HuH-7 (cell line): ENCODE results near the gene HDAC4.

Experiments
- DNase-seq: peaks from one replicate; pipeline ENCODE4 v3.0.0; 2011; ENCODE audit warnings: low spot score

HDAC4 gene

DNA sequence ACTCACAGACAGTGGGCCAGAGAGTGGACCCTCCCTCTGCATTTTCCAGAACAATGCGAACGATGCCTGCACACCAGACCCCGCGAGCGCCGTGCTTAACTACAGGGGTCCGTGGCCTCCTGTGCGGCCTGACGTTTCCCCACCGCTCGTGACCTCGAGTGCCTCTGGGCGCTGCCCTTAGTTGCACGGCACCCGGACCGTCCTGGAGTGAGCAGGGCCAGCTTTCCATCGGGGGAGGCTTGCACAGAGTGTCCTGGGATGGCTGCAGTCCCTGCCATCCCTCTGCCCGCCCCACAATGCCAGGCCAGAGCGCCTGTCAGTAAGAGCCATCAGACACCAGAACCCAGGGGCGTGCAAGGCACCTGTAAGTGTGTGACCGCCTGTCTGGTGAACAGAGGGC, 335.9 kb downstream of the HDAC4 start:
- no peak for DNase-seq

DNA sequence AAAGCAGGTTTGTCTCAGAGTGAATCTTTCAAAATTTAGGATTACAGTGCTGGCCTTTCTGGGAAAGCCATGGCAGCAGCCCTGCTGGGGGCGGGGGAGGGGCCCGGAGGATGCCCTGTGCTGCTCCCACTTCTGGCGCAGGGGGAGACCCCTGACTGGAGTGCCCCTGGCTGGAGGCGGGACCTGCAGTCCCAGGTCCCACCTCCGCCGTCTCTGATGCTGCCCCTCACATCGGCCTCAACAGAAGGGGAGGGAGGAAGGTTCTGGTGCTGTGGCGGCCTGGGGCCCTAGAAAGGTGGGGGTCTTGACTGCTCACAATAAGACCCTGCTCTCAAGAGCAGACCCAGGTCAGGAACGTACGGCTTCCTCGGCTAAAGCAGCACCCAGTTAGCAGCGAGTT, 336.6 kb downstream of the HDAC4 start:
- DNase-seq = no peak

DNA sequence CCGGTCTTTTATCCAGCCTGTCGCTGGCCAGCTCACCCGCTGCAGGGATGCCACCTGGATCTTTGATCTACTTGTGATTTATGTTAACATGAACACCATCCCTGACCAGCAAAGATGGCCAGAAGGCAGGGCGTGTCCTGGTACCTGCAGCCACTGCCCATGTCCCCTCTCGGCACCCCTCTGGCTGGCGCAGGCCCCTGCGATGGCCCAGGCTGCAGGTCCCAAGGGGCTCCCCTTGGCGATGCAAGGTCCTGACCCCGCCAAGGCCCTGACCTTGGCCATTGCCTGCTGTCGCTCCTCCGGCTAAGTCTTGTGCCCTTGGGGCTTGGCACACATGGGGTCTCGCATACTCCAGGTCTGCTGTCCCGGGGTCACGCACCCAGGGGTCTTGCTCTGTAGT, 338.1 kb downstream of the HDAC4 start:
- DNase-seq = no peak

DNA sequence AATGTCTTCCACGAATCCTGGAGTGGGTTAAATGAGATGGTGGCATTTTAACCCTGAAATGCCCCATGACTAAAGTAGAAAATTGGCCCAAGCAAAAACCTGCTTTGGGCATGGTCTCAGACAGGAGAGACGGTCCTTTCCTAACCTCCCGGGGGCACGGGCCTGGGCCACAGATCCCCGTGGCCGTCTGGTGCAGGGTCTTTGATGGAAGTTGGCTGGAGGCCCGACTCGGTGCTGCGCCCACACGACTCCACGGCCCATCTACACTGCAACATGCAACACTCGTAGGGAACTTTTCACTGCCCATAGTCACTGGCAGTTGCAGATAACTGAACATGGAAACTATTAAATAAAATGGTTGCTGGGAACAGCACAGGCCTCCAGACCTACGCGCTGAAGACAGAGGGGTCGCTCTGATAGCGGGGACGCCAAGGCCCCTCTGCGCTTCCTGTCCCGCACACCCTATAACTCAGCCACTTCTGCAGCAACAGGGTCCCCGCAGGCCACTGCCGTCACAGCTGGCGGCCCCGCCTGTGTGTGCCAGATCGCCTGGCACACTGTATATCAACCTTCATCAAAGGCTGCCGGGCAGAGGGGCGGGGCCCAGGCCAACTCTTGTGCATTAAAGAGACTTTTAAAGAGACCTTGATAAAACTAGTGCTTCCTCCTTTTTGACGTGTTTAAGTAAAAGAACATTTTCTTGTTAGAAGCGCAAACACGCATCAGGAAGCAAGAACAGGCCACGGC, 338.8 kb downstream of the HDAC4 start:
- no peak for DNase-seq

DNA sequence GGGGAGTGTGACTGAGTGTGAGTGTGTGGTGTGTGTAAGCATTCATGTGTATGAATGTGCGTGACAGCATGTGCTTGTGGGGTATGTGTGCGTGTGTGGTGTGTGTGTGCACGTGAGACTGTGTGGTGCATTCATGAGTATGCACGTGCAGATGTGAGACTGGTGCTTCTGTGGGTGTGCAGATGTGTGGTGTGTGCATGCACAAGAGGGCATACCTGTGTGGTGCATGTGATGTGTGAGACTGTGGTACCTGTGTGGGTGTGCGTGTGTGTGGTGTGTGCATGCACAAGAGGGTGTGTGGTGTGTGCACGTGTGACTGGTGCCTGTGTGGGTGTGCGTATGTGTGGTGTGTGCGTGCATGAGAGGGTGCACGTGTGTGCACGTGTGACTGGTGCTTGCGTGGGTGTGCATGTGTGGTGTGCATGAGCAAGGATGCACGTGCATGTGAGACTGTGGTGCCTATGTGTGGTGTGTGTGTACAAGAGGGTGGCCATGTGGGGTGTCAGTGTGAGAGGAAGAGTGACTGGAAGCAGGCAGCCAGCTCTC, 339.6 kb downstream of the HDAC4 start:
- DNase-seq = no peak

DNA sequence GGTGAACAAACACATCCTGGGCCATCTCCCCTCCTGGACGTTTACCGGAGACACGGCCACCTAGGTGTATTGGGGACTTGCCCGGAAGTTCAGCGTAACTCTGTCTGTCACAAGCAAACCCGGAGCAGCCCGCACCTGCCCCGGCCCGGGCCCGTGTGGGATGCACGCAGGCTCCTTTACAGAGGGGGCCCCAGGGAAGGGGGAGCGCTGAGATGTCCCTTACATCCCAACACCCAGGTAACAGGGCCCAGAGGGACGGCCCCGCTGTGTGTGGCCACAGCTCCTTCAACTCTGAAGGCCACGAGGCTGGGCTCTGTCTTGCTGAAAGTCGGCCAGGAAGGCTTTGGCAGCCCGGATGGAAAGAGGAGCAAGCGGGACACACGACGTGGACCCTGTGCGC, 340.1 kb downstream of the HDAC4 start:
- no peak for DNase-seq

DNA sequence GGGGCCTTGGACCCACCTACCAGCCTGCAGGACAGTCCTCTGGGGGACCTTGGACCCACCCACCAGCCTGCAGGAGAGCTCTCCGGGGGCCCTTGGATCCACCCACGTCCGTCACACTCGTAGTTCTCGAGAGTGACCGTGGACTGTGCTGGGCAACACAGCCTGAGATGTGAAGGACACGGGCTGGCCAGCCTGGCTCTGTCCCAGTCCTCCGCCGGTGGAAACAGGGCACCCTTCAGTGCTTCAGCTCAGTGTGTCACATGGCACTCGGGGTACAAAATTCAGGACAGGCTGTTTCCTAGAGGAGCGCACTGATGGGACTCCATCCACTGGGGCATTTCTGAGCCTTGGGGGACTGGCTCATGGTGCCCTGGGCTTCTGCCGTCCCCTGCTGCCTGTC, 341.0 kb downstream of the HDAC4 start:
- no peak for DNase-seq

DNA sequence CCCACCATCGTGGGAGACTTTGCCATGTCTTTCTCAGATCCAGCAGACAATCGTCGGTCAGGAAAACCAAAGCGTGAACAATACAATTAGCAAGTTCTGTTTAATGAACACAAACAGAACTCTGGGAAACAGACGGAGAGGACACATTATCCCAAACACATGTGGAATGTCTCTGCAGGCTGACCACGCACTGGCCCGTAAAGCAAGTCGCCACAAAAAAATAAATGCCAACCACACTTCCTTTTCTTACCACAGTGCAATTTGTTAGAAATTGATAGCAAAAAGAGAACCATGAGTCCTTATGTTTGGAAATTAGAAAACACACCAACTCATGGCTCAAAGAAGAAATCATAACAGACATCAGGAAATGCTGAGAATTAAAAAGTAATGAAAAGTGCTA, 342.1 kb downstream of the HDAC4 start:
- DNase-seq = no peak

DNA sequence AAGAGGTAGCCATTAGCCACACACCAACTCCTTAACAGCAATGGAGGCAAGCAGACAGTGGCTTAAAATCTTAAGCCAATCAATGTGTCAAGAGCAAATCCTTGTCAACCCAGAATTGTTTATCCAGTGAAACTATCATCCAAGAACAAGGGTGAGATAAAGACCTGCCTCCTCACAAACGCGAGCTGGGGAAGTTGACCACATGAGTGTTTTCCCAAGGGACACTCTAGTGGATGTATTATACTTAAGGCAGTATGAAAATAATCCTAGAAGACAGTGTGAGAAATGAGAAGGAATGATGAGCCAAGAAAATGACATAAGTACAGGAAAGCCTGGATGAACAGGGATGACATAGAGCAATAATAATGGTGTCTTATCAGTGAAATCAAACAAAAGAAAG, 343.3 kb downstream of the HDAC4 start:
- DNase-seq = no peak

DNA sequence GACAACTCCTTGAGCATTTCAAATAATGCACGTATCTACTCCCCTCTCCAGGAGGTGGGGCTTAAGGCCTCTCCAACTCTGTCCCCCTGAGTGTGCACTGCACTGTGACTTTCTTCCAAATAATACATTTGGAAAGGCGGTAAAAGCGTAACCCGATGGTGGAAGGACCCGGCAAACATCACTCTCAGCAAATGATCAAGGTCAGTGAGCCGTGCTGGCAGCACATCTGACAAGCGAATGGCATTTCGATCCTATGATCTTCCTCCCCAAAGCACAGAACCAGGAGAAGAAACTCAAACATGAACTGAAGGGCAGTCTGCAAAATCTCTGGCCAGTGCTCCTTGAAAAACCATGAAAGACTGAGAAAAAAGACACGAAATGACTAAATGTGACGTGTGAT, 344.2 kb downstream of the HDAC4 start:
- DNase-seq = no peak

DNA sequence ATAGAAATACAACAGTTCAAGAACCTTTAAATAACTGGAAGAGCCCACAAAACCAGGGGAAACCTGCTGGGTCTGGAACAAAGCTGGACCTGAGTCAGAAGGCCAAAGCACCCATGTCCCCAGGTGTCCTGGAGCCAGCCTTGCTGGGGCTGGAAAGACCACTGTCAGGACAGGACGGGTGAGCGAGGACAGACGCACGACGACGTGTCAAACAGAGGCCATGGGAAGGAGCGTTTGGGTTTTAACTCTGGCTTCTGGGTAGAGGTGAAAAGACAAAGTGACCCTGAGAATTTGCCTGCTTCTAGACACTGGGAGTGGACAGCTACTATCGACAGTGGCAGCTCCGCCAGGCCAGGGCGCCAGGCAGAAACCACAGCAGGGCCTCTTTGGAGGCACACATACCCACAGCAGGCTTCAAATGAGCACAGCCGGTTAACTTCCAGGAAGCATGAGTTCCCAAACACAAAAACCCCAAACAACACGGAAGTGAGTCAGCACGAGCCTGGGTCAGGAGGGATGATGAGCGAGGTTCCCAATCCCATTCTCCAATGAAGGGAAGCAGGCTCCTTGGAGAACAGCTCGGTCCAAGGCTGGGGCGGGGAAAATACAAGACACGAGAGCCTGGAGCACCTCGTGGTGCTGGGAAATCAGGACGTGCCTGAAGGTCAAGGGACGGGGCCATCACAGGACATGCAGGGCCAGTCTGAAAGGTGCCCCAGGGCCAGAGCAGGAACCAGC, 344.9 kb downstream of the HDAC4 start:
- no peak for DNase-seq

DNA sequence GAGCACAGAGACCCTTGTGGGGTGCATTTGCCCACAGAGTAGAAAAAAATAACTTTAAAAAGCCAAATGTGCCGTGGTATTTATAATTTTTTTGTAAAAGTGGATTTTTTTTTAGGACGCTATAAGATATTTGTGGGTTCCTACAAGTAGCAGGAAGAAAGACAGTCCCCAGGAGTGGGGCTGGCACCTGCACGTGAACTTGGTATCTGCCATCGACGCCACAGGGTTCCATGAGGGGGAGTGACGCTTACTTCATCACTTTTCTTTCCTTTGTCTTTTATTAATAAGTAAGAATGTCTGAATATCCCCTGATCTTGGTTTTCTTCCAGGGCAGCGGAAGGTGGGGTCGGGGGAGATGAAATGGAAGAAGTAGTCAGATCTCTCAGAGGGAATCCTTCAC, 345.9 kb downstream of the HDAC4 start:
- DNase-seq = no peak

DNA sequence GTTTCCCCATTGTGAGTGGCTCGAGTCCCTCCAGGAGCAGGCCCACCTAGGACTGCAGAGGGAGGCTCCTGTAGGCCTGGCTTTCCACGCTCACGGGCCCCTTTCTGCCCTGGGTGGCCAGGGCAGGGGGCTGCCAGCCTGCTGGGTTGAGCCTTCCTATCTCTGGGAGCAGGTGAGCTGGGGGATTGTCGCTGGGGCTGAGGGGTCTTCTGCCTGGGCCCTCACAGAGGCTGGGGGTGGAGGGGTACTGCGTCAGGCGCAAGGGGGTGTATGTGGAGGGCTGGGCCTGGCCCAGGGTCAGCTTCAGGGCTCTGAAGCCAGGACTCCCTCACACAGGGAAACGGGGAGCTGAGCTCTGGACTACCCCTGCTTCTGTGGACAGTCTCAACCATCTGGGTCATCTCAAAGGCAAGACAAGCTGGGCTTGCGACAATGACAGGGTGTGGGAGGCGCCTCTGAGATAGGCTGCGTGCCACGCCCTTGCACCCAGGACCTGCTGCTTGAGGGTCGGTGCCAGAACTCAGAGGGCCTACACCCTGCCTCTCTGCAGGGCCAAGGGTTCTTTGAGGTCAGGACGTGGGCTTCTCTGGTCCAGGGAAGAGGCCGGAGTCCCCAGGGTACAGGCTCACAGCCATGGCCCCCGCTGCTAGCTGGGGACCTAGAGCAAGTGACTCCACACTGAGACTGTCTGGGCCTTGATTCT, 346.9 kb downstream of the HDAC4 start:
- no peak for DNase-seq

DNA sequence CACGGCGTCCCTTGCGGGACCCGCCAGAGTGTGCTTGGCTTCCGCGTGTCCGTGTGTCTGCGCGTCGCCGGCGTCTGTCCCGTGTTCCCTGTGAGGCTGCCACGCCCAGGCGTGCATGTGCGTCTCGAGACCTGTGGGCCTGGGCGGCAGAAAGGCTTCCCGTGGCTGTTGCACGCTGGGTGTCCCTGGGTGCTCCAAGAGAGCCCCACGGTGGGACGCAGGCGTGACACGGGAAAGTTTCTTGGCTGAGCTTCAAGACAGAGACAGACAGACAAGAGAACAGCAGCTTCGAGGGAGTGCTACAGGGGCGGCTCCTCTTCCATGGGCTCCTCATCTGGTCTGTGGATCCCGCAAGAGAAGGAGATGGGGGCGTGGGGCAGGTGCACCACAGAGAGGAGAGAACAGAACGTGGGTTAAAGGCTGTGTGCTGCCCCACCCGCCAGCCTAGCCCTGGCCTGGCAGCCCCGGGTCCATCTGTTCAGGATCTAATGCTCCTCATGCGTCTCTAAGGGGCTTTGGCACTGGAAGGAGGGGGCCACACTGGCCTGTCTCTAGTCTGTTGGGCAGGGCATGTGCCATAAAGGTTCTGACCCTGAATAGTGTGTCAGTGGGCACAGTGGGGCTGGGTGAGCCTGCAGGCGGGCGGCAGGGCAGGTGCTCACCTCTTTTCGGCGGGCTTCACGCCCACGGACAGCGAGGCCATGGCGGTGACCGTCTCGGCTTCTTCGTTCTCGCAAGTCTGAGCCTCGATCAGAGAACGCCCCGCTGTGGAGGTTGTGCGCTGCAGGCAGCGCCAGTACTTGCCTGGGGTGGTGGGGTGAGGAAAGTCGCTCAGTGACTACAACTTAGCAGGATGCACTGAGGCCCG, 347.8 kb downstream of the HDAC4 start:
- no peak for DNase-seq

DNA sequence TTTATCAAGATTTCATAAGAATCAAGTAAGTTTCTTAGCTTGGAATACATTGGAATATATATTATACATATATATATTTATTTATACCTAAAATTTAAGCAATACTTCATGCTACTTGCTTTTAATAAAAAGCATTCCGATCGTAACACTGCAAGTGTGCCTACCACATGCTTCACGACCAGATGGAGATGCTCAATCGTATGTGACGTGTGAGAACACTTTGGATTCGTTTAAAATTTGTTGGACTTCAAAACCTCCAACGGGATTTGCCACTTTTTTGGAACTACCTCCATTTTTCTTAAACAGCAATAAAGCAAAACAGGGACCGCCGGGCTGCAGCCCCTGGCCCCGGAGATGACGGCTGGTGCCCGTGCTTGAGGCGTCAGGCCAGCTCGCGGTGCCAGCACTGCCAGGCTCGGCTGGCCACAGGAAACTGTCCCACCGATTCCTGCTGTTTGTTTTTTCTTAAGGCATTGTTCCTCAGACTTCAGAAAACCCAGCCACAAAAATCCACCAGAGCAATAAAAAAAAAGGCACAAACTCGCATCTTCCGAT, 348.9 kb downstream of the HDAC4 start:
- no peak for DNase-seq

DNA sequence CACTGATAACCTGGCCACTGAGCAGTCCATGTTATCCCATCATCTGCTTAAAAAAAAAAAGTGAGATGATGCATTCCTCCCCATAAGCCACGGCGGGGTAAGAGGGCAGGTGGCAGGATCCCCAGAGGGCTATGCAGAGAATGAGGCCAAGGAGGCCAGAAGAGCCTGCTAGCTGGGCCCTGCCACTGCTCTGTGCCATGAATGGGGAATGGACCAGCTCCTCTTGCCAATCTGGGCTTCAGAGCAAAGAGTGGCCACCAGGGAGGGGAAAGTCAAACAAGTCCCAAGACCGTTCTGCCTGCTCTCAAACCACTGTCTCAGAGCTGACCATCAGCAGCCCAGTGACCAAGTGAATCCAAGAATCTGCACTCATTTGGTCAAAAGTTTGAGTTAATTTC, 350.6 kb downstream of the HDAC4 start:
- no peak for DNase-seq

DNA sequence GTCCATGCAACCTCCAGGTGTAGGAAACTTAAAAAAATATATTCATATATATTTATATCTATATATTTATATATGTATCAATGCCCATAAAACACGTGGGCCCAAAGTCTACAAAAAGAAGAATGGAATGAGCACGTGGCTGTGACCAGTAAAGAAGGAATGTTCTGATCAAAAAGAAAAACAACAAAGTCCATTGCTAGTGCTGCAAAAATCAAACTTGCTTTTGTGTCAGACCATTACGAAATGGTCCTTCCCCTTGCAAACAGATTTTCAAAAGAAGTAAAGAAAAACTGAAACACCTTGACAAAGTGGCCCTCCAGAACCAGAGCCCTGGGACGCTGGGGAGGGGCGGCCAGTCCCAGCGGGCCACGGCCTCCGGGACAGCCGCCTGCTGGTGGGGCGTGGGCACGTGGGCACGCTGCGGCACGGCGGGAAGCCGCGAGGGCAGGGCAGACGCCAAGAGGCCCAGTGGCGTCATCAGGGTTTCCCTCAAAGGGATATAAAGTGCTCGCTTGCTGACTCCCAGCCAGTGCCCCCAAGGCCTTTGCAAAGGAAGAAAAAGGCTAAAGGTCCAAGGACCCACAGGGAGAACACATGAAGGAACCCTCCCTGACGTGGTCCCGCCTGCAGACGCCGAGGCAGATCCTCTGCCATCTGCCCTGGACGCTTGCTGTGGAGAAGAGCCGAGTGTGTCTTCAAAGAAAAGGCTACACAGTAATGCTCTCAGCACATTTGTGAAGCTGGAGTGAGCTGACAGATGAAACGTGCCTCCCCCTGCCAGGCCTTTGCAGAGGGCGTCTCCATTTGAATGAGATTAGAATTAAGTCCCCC, 351.2 kb downstream of the HDAC4 start:
- no peak for DNase-seq

DNA sequence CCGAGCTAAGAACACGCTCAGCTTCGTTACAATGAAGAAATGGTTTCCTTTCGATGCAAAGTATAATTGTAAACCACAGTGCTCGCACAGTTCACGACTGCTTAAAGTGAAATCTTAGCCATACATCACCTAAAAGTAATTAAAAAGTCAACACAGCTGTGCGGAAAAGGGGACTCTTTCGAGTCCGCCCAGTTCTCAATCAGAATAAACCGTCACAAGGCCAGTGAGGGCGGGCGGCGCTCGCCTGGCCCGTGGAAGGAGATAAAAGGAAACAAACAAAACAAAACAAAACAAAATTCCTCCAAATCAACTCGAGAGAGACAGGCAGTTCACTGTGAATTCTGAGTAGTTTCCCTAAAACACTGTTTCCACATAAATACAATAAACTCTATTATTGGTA, 352.1 kb downstream of the HDAC4 start:
- DNase-seq = no peak

DNA sequence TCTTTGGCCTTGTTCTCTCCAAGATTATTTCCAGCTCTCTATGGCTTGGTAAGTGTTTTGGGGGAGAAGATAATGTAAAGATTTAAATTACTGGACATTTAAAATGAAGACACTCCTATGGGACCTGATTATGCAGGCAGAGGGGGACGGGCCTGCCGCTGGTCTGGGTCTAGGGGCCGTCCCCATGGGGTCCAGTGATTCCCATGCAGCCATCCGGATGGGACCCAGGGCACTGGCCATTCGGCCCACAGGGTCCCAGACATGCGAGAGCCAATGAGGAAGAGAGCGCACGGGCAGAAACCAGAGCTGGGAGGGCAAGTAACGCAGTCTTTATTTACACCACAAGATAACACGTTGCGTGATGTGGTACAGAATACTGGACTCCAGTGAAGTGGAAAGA, 353.0 kb downstream of the HDAC4 start:
- no peak for DNase-seq

DNA sequence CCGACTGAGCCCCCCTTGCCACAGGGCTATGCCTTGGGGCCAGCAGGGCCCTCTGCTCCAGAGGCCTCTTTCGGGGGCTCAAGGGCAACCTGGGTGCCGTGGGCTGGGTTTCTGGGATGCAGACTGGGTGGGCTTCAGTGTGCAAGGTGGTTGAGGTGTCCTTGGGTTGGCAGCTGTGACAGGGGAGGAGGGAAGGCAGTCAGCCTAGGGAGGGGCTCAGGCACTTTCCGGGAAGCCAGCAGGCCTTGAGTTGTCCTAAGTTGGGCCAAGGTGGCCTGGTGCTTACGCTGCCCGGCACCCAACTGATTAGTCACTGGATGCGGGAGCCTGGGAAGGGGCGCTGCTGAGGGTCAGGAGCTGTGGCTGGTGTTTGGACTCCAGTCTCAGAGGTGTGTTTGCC, 353.4 kb downstream of the HDAC4 start:
- no peak for DNase-seq

DNA sequence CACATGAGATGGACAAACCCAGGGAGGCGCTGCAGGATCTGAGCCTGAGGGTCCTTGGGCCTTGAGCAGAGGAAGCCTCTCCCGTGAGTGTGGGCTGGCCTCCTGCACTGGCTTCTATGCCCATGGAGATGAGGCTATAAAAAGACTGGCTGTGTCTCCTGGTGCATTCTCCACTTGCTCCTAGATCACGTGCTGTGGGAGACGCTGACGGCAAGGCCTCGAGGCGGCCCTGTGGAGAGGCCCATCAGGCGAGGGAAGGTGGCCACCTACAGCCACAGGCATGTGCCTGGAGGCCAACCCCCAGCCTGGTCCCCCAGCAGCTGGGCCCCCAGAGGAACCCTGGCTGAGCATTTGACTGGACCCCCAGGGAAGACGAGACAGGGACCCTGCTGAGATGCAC, 354.0 kb downstream of the HDAC4 start:
- DNase-seq = no peak
